ENCODE measurements around the gene CHD1L. TPM values are rescaled to one million over a fixed set of nuclear protein-coding genes. Genes with fewer than 3 reads are reported as not detected.
"Not testable (repeated sequence)": the region's sequence is repeated elsewhere in the genome, so short reads cannot be mapped to it uniquely, and the experiment has no call there.

Gene CHD1L
- total RNA-seq, 1 experiment from 2014 or later, result 81.5 TPM

DNA sequence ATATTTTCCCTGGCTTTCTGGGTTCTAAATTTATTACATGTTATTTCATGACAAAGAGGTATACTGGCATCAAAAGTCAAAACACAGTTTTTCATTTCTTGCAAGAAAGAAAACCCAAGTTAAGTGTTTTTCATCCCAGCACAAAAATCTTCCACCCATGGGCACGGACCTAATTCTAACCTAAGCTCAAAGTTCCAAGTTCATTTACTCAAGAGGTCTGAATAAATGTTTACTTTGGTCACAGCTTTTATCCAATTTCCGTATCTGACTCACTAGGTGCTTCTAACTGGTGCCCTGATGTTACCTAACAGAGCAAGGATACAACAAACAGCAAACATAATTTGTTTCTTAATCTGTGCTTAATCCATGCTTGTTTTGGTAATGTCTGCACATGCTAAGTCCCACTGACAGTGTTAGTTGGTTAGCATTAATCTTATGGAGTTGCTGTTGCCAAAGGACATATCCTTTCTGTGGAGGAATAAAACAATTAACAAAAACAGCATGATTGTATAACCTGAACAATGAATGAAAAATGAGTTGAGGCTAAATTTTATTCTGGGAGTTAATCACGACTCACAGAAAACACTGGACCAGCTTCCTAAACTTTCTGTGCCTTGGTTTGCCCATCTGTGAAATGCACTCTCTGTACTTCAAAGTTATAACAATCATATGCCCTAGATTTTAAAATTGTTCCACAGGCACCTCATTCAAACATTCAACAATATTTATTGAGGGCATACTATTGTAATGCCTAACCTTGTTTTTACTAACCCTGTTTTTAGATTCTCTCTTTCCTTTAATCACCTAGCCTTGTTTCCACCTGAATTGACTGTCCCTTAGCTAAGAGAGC lies 4.2 kb upstream of the CHD1L start:
- no peak overlapping the region for H3K27ac Mint-ChIP-seq (ENCODE audit: low read depth, unreplicated experiment)
- H3K4me1 Mint-ChIP-seq (ENCODE audit: insufficient read depth, unreplicated experiment), result peaks cover 12% of the 10 kb centered on the region
- ChIA-PET CTCF (interaction anchor here (0.7 to 1.7 kb wide), 4 partner anchors 10 to 67 kb away, joined by 3 to 9 read pairs (median 4); no protein-coding TSS in a partner anchor), POLR2A (interaction anchor here (1.3 to 5.3 kb wide), 3 partner anchors 14 to 68 kb away, joined by 3 to 66 read pairs (median 31); partner anchors contain the start of genes FMO5 and PRKAB2)
- peak; percentile 56 for DNase-seq (ENCODE audit: unreplicated experiment)
- H3K27me3 Mint-ChIP-seq (ENCODE audit: insufficient read depth, unreplicated experiment), result no peaks in the 10 kb centered on the region
- H3K4me3 Mint-ChIP-seq (ENCODE audit: unreplicated experiment), result no peak overlapping the region
- no peaks in the 10 kb centered on the region for H3K9me3 Mint-ChIP-seq (ENCODE audit: unreplicated experiment)
- no TSS peak for BruUV-seq (replicated peaks)
- peaks cover 7% of the 10 kb centered on the region for H3K36me3 Mint-ChIP-seq (ENCODE audit: insufficient read depth, unreplicated experiment)
- TF ChIP-seq, protein P1, sequence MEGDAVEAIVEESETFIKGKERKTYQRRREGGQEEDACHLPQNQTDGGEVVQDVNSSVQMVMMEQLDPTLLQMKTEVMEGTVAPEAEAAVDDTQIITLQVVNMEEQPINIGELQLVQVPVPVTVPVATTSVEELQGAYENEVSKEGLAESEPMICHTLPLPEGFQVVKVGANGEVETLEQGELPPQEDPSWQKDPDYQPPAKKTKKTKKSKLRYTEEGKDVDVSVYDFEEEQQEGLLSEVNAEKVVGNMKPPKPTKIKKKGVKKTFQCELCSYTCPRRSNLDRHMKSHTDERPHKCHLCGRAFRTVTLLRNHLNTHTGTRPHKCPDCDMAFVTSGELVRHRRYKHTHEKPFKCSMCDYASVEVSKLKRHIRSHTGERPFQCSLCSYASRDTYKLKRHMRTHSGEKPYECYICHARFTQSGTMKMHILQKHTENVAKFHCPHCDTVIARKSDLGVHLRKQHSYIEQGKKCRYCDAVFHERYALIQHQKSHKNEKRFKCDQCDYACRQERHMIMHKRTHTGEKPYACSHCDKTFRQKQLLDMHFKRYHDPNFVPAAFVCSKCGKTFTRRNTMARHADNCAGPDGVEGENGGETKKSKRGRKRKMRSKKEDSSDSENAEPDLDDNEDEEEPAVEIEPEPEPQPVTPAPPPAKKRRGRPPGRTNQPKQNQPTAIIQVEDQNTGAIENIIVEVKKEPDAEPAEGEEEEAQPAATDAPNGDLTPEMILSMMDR (IDR thresholded peaks at IDR 0.05; ENCODE audit: unreplicated experiment), result no peak
- intact Hi-C loops (cut with micrococcal nuclease), result no loop called here

GRCh38 chr1:147238925-147239820 lies 3.3 kb upstream of the CHD1L start:
- Mint-ChIP-seq H3K4me1 (ENCODE audit: insufficient read depth, unreplicated experiment) (peaks cover 17% of the 10 kb centered on the region), H3K27ac (ENCODE audit: low read depth, unreplicated experiment) (no peak overlapping the region), H3K9me3 (ENCODE audit: unreplicated experiment) (no peaks in the 10 kb centered on the region), H3K27me3 (ENCODE audit: insufficient read depth, unreplicated experiment) (no peaks in the 10 kb centered on the region), H3K4me3 (ENCODE audit: unreplicated experiment) (no peak overlapping the region), H3K36me3 (ENCODE audit: insufficient read depth, unreplicated experiment) (peaks cover 7% of the 10 kb centered on the region)
- DNase-seq (ENCODE audit: unreplicated experiment), result no peak
- no TSS peak for BruUV-seq (replicated peaks)
- CTCF ChIA-PET, result interaction anchor here (0.7 to 1.3 kb wide), 3 partner anchors 66 to 78 kb away, joined by 3 to 5 read pairs (median 4); no protein-coding TSS in a partner anchor
- intact Hi-C loops (cut with micrococcal nuclease), result no loop called here
- POLR2A ChIA-PET, result interaction anchor here (3.4 to 5.3 kb wide), 2 partner anchors 15 to 69 kb away, joined by 31 to 66 read pairs; partner anchors contain the start of genes FMO5 and PRKAB2
- TF ChIP-seq, protein P1 (IDR thresholded peaks at IDR 0.05; ENCODE audit: unreplicated experiment), result no peak

DNA sequence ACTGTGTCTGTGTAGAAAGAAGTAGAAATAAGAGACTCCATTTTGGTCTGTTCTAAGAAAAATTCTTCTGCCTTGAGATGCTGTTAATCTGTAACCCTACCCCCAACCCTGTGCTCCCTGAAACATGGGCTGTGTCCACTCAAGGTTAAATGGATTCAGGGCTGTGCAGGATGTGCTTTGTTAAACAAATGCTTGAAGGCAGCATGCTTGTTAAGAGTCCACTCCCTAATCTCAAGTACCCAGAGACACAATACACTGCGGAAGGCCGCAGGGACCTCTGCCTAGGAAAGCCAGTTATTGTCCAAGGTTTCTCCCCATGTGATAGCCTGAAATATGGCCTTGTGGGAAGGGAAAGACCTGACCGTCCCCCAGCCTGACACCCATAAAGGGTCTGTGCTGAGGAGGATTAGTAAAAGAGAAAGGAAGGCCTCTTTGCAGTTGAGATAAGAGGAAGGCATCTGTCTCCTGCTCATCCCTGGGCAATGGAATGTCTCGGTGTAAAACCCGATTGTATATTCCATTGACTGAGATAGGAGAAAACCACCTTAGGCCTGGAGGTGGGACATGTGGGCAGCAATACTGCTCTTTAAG lies 2.3 kb upstream of the CHD1L start:
- BruUV-seq (replicated peaks); H3K27me3 Mint-ChIP-seq (ENCODE audit: insufficient read depth, unreplicated experiment); H3K4me3 Mint-ChIP-seq (ENCODE audit: unreplicated experiment); DNase-seq (ENCODE audit: unreplicated experiment); H3K27ac Mint-ChIP-seq (ENCODE audit: low read depth, unreplicated experiment); H3K36me3 Mint-ChIP-seq (ENCODE audit: insufficient read depth, unreplicated experiment); H3K9me3 Mint-ChIP-seq (ENCODE audit: unreplicated experiment): not testable (repeated sequence)
- intact Hi-C loops (cut with micrococcal nuclease), result loop anchor here (5.0 to 10.0 kb wide), 2 partner anchors 143 to 305 kb away; partner anchors contain the start of gene NBPF12
- ChIA-PET CTCF (interaction anchor here (0.6 to 1.3 kb wide), 4 partner anchors 67 to 89 kb away, joined by 3 to 5 read pairs (median 4); no protein-coding TSS in a partner anchor), POLR2A (interaction anchor here (5.3 kb wide), 1 partner anchor 70 kb away, joined by 66 read pairs; the partner anchor contains the start of gene PRKAB2)
- peaks cover 25% of the 10 kb centered on the region for H3K4me1 Mint-ChIP-seq (ENCODE audit: insufficient read depth, unreplicated experiment)

GRCh38 chr1:147241934-147242448 lies 493 bp upstream of the CHD1L start:
- Mint-ChIP-seq H3K27ac (ENCODE audit: low read depth, unreplicated experiment) (peak overlapping the region; percentile 71), H3K4me1 (ENCODE audit: insufficient read depth, unreplicated experiment) (peaks cover 35% of the 10 kb centered on the region), H3K4me3 (ENCODE audit: unreplicated experiment) (peak overlapping the region; percentile 70), H3K36me3 (ENCODE audit: insufficient read depth, unreplicated experiment) (no peaks in the 10 kb centered on the region), H3K27me3 (ENCODE audit: insufficient read depth, unreplicated experiment) (no peaks in the 10 kb centered on the region), H3K9me3 (ENCODE audit: unreplicated experiment) (no peaks in the 10 kb centered on the region)
- no peak for DNase-seq (ENCODE audit: unreplicated experiment)
- POLR2A ChIA-PET, result interaction anchor here (0.6 to 7.0 kb wide), 15 partner anchors 11 to 158 kb away, joined by 3 to 298 read pairs (median 4); partner anchors contain the start of genes FMO5 and PRKAB2
- TF ChIP-seq, protein P1 (IDR thresholded peaks at IDR 0.05; ENCODE audit: unreplicated experiment), result no peak
- TSS peak; percentile 74 for BruUV-seq (replicated peaks)
- intact Hi-C loops (cut with micrococcal nuclease), result loop anchor here (2.0 to 10.0 kb wide), 4 partner anchors 31 to 307 kb away; partner anchors contain the start of gene NBPF12
- CTCF ChIA-PET, result interaction anchor here (0.6 to 4.0 kb wide), 19 partner anchors 11 to 287 kb away, joined by 3 to 131 read pairs (median 4); partner anchors contain the start of genes FMO5 and PRKAB2

Data from MCF 10A (cell line).